ENCODE results near the gene TAF11L13.

TAF11L13 gene

DNA sequence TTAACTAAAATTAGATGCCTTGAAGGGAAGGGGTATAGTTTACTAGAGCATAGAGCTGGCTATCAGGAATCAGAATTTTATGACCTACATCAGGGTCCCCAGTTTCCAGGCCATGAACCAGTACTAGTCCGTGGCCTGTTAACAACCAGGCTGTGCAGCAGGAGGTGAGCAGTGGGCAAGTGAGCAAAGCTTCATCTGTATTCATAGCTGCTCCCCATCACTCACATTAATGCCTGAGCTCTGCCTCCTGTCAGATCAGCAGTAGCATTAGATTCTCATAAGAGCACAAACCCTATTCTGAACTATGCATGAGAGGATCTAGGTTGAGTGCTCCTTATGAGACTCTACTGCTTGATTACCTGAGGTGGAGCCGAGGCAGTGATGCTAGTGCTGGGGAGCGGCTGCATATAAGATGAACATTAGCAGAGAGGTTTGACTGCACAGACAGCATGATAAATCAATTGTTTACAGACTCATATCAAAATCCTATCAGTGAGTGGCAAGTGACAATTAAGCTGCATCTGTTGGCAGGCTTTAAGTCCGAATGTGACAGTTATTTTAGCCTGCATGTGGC, 47.0 kb downstream of the TAF11L13 start:
- no peak for DNase-seq (ENCODE audit: insufficient read length, low spot score)
- peak; percentile 51 for FAIRE-seq

DNA sequence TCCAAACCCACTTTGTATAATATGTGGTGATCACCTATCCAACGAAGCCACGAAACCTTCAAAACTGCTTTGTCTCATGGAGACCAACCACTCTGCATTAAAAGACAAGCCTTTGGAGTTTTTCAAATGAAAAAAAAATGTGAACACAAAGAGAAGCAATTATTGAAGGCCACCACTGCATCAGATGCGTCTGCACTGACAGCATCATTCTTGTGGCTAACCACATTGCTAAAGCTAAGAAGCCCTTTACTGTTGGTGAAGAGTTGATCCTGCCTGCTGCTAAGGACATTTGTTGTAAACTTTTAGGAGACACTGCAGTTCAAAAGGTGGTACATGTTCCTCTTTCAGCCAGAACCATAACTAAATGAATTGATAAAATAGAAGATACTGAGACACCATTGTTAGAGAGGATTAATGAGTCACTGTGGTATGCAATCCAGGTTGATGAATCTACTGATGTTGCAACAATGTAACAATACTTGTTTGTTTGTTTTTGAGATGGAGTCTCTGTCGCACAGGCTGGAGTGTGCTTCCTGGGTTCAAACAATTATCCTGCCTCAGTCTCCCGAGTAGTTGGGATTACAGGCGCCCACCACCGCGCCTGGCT, 47.8 kb downstream of the TAF11L13 start:
- no peak for FAIRE-seq
- DNase-seq (ENCODE audit: insufficient read length, low spot score) = no peak

DNA sequence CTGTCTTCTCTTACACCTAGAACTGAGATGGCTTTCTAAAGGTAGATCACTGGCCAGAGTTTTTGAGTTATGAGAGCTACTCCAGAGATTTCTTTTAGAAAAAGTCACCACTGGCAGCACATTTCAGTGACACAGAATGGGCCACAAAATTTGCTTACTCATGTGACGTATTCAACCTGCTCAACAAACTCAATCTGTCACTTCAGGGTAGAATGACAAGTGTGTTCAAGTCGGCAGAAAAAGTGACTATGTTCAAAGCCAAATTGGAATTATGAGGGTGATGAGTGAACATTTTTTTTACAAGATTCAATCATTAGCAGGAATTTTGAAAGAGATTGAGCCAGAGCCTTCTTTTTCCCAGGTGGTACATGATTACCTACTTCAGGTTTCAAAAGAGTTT, 48.8 kb downstream of the TAF11L13 start:
- DNase-seq (ENCODE audit: insufficient read length, low spot score) = no peak
- FAIRE-seq = no peak
